ENCODE data around the gene EXOC4. TPM values are rescaled to one million over a fixed set of nuclear protein-coding genes. Genes with fewer than 3 reads are reported as not detected.
A peak's percentile ranks its signal among the peaks of the same experiment; 100 is the strongest.

The EXOC4 gene
- total RNA-seq, 1 experiment from 2014 or later, result 71.0 TPM

- H3K9me3 ChIP-seq (ENCODE audit: control insufficient read depth, insufficient read depth, low read depth, low read length), result no peaks in the 10 kb centered on the region
These were observed 22.2 kb upstream of the EXOC4 start for GRCh38 chr7:133230591-133231194.

GRCh38 chr7:133233142-133233541 lies 19.7 kb upstream of the EXOC4 start:
- Histone ChIP-seq H3K27me3 (ENCODE audit: control insufficient read depth, insufficient read depth, low read length) (peaks cover 5% of the 10 kb centered on the region; the same call in 1 of the 2 replicates), H3K4me3 (ENCODE audit: low read depth in 2 of 2, low read length in 2 of 2) (no peak overlapping the region), H3K27ac (ENCODE audit: low read length) (no peak overlapping the region), H3K36me3 (ENCODE audit: control insufficient read depth, insufficient read depth, low read length) (no peaks in the 10 kb centered on the region), H3K9me3 (ENCODE audit: control insufficient read depth, insufficient read depth, low read depth, low read length) (no peaks in the 10 kb centered on the region), H3K4me1 (ENCODE audit: control insufficient read depth, insufficient read depth, low read length) (no peaks in the 10 kb centered on the region)
- intact Hi-C loops (cut with micrococcal nuclease; ENCODE audit: unreplicated experiment) (no loop called here), in situ Hi-C loops (cut with HindIII; ENCODE audit: low pct_unique_long_range_greater_than_20kb, low sequenced_read_pairs) (no loop called here)
- ATAC-seq (no peak), DNase-seq (ENCODE audit: low read depth, low spot score) (no peak)
- ChIA-PET POLR2A (no interaction called here), CTCF (interaction anchor here (0.6 kb wide), 1 partner anchor 111 kb away, joined by 4 read pairs; no protein-coding TSS in a partner anchor)
- BruUV-seq (replicated peaks), result no TSS peak
- no peak for TF ChIP-seq SIN3A (IDR thresholded peaks at IDR 0.05; ENCODE audit: borderline replicate concordance, insufficient read depth, low read depth, low read length)
- TF ChIP-seq POLR2AphosphoS5 (IDR thresholded peaks at IDR 0.05; ENCODE audit: low read depth, low read length), result no peak
- no peak for TF ChIP-seq CTCF (IDR thresholded peaks at IDR 0.05)
- TF ChIP-seq, protein P1, sequence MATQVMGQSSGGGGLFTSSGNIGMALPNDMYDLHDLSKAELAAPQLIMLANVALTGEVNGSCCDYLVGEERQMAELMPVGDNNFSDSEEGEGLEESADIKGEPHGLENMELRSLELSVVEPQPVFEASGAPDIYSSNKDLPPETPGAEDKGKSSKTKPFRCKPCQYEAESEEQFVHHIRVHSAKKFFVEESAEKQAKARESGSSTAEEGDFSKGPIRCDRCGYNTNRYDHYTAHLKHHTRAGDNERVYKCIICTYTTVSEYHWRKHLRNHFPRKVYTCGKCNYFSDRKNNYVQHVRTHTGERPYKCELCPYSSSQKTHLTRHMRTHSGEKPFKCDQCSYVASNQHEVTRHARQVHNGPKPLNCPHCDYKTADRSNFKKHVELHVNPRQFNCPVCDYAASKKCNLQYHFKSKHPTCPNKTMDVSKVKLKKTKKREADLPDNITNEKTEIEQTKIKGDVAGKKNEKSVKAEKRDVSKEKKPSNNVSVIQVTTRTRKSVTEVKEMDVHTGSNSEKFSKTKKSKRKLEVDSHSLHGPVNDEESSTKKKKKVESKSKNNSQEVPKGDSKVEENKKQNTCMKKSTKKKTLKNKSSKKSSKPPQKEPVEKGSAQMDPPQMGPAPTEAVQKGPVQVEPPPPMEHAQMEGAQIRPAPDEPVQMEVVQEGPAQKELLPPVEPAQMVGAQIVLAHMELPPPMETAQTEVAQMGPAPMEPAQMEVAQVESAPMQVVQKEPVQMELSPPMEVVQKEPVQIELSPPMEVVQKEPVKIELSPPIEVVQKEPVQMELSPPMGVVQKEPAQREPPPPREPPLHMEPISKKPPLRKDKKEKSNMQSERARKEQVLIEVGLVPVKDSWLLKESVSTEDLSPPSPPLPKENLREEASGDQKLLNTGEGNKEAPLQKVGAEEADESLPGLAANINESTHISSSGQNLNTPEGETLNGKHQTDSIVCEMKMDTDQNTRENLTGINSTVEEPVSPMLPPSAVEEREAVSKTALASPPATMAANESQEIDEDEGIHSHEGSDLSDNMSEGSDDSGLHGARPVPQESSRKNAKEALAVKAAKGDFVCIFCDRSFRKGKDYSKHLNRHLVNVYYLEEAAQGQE (IDR thresholded peaks at IDR 0.05; ENCODE audit: insufficient read depth in 1 of 2, low read depth in 2 of 2, low read length in 1 of 2), result no peak
- no peak for TF ChIP-seq TCF7L2 (IDR thresholded peaks at IDR 0.05; ENCODE audit: low read depth, low read length)

More at GRCh38 chr7:133230591-133231194, 22.2 kb upstream of the EXOC4 start:
- POLR2A ChIA-PET, result no interaction called here
- Histone ChIP-seq H3K27me3 (ENCODE audit: control insufficient read depth, insufficient read depth, low read length) (peaks cover 5% of the 10 kb centered on the region; the same call in 1 of the 2 replicates), H3K27ac (ENCODE audit: low read length) (no peak overlapping the region), H3K4me1 (ENCODE audit: control insufficient read depth, insufficient read depth, low read length) (no peaks in the 10 kb centered on the region), H3K4me3 (ENCODE audit: low read depth in 2 of 2, low read length in 2 of 2) (no peak overlapping the region), H3K36me3 (ENCODE audit: control insufficient read depth, insufficient read depth, low read length) (no peaks in the 10 kb centered on the region)
- intact Hi-C loops (cut with micrococcal nuclease; ENCODE audit: unreplicated experiment) (no loop called here), in situ Hi-C loops (cut with HindIII; ENCODE audit: low pct_unique_long_range_greater_than_20kb, low sequenced_read_pairs) (no loop called here)
- CTCF ChIA-PET, result interaction anchor here (0.7 kb wide), 1 partner anchor 1477 kb away, joined by 3 read pairs; no protein-coding TSS in a partner anchor
- BruUV-seq (replicated peaks), result no TSS peak
- TF ChIP-seq, protein P1 (IDR thresholded peaks at IDR 0.05; ENCODE audit: insufficient read depth in 1 of 2, low read depth in 2 of 2, low read length in 1 of 2), result no peak
- peak; percentile 74; the same call in 1 of the 2 replicates for TF ChIP-seq CTCF (IDR thresholded peaks at IDR 0.05)
- ATAC-seq (no peak), DNase-seq (ENCODE audit: low read depth, low spot score) (peak; percentile 67)

Data from Panc1 (cell line).